Activated naive CD4-positive, alpha-beta T cell treated with Interleukin-2 at 50 U/mL for 16 hours (primary cell): ENCODE results near the gene PPP6R3.
A peak's percentile ranks its signal among the peaks of the same experiment; 100 is the strongest.

Experiments used
- DNase-seq: peaks from one replicate; pipeline ENCODE4 v3.0.0-alpha.2; 2020

Gene PPP6R3

DNA sequence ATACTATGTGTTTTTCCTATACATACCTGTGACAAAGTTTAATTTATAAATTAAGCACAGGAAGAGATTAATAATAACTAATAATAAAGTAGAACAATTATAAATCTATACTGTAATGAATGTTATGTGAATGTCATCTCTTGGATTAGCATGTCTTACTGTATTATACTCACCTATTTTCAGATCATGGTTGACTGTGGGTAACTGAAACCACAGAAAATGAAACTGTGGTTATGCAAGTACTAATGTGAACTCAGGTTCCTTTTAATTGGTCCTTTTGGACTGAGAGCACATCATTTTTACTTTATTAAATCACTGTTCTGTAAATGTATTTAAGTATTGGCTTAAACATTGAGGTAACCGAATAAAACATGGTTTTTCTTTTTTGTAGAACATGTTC lies 108.8 kb downstream of the PPP6R3 start:
- DNase-seq = no peak

DNA sequence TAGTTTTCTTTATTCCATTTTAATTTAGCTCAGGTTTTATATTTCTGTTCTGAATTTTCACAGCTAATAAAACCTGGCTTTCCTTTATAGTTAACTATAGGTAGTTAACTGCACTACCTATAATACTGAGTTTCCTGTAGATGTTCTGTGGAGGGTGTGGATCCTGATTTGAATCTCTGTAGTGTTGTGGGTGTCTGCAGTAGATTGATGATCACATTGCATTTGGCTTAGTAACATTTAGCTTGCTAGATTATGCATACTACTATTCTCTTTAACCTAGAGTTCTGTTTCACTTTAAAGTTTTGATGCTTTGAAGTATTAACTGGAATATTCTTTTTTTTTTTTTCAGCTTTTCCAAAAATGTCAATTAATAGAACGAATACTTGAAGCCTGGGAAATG lies 110.1 kb downstream of the PPP6R3 start:
- DNase-seq = no peak

DNA sequence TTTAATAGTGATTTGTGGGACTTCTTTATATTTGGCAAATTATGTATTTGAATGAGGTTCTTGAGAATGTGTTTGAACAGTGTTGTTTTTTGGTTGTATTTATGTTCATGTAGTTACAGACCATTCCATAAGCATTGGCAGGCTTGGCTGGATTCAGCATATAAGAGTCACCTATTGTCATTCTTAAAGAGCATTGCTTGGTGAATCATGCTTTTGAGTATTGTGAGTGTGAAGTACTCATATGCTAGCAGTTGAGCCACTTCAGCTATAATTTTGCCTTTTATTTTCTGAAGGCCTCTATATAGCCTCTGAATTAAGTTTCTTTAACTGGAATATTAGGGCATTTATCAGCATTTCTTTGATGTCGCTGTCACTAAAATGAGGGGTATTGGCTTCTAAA lies 113.8 kb downstream of the PPP6R3 start:
- DNase-seq = no peak

DNA sequence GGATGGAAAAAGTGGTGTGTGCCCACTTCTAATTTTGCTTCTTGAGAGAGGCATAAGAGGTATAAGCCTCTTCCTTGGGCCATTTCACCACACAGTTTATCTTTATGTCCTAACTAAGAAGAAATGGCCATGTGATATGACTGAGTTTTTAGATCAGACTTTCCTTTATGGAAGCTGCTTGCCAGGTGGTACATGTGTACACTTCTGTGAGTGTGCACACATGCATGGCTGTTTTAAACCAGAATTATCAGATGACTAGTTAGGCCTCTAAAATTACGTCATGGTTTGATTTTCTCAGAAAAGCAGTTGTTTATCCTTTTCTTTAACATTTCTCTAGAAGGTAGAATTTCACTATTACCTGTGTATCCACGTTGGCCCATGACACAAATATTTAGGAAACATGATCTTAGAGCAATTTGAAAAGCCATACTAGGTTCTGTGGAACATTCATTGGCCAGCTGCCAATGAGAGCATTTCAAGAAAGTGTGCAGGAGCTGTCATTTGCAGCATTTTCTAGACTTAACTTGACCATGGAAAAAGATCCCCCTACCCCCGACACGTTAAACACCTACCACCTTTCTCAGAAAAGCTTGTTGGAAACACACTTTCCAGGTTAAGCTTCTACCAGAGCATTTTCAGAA lies 114.6 kb downstream of the PPP6R3 start:
- DNase-seq = no peak

DNA sequence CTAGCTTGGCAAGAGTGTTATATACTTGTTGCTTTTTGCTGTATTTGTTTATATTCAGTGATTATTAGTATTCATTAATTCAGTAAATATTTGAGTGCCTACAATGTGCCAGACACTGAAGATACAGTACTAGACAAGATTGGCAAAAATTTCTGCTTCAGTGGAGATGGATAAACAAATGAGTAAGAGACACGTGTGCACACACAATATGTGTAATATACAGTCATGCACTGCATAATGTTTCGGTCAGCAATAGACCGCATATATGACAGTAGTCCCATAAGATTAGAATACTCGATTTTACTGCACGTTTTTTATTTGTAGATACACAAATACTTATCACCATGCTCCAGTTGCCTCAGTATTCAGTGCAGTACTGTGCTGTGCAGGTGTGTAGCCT lies 118.9 kb downstream of the PPP6R3 start:
- DNase-seq = no peak

DNA sequence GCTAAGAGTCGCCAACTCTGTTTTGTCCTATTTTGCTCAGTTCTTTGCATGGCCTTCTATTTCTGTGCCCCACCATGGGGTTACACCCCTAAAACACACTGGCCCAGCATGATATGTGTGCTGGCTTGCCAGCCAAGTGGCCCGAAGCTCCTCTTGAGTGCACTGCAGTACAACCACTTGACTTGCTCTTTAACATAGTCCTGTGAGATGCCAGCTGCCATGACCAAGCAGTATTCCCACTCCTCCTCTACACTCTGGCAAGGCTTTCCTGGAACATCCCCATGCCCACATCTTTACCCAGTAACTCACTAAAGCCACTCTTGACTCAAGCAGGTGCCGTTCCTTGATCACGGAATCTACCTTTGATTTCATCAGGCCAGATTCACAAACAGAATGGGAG lies 120.9 kb downstream of the PPP6R3 start:
- no peak for DNase-seq

DNA sequence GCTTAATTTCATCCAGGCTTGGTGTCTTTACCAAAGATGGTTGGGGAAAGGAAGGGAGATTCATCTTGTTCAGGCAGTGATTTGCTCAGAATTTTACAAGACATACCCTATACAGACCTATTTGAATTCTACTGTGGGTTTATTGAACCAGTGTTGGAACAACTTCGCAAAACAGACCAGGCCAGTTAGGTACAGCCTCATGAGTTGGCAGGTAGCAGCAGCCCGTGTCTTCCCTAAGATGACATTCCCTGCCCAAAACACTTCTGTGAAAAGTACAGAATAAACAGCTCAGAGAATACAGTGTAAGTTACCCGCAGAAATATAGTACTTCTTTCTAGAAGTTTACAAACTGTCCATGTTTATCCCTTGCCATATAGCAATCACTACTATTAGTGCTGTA lies 121.3 kb downstream of the PPP6R3 start:
- DNase-seq = no peak

DNA sequence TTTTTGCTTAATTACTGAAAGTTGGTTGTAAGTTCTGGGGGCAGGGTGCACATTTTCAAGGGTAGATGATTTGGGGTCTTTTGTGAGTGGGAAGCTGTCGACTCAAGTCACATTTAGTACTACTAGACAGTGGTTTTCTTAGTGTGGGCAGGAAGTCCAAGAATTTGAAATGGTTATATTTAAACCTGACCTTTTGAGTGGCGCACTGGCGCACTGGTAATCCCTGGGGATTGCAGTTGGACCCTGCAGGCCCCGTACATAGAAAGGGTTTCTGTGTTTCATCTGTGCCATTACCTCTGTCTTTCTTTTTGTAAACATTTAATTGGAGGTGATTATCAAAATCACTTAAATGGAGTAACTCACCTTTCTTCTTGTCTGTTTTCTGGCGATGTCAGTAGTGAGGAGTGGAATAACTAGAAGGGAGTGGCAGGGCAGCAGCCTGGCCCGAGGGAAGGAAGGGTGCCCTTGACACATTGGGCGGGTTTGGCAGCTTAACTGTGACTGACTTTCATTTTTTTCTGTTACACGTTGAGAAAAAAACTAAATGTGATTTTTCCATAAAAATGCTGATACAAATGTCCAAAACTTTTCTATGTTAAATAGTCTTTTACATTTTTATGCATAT lies 122.0 kb downstream of the PPP6R3 start:
- no peak for DNase-seq

DNA sequence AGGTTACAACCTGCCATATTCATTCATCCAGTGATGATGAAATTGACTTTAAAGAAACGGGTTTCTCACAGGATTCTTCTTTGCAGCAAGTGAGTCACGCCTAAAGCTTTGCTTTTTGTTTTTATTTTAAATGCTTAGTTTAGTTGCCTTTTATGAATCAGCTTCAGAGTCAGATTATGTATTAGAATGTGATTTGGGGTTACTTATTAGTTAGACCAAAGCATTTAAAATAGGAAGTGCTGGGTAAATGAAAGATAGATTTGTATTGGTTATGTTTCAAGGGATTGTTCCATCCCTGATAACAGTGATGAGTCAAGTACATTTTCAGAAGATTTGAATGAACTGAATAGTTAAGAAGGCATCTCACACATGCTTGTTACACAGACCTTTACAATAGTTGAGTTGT lies 122.5 kb downstream of the PPP6R3 start:
- DNase-seq = no peak

DNA sequence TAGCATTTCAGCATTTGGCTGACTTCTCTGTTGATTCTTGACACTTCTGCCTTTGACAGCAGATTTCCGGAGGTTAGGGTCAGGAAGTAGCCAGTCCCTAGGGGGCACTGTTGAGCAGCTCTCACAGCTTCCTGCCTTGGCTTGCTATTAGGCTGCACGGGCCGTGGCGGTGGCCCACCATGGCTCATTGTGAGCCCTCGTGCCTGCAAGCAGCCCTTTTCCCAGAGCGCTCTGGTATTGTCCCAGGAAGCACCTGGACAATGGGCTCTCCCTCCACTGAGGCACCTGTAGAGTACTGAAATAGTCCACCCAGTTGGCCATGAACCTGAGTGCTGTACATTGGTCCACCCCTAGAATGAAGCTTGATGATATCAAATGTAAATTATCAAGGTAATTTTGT lies 123.5 kb downstream of the PPP6R3 start:
- peak; percentile 55 for DNase-seq

DNA sequence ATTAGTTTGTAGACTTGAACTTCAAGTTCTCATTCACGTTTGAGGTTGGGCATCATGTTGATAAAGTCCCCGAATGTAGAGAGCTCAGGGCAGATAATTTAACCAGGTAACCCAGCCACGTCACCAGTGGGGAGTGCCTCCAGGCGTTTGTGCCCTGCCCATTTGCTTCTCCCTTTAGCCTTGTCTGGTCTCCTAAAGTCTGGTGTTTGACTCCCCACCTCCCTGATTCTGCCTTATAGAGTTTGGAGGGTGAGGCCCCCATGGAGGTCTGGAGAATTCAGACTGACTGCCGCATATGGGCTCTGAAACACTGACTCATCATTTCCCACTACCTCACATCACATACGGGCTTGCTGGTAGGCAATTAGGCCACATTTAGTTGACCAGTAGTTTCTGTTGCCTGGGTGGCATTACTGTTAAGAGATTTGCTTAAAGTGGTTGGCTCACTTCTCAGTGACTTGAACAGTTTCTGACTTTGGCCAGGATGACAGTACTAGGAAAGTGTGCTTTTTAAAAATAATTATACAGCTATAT lies 124.5 kb downstream of the PPP6R3 start:
- no peak for DNase-seq

DNA sequence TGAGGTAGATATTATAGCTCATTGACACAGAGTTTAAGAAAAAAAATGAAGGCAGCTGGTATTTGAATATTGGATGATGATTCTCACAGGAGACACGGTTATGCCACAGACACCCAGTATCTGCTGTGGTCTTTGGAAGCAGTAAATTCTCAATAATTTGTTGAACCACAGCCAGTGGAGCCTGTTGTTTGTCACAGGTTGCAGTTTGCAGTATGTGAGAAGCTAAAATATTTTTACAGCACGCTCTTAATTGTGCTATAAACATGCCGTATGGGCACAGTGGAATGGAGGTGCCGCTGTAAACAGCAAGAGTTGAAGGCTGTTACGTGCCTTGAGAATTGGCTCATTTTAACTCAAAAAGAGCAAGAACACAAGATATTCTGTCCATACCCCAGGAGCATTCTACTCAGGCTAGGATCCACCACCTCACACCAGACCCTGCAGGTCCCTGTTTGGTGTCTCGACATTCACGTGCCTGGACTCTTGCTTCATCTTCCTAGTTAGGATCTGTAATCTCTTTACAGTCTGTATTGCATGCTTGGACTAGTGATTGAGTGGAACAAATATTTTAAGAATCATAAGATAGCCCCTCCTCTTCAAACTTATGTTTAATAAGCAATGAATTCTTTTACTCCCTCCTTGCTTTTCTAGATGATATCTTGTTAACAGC lies 129.1 kb downstream of the PPP6R3 start:
- no peak for DNase-seq

DNA sequence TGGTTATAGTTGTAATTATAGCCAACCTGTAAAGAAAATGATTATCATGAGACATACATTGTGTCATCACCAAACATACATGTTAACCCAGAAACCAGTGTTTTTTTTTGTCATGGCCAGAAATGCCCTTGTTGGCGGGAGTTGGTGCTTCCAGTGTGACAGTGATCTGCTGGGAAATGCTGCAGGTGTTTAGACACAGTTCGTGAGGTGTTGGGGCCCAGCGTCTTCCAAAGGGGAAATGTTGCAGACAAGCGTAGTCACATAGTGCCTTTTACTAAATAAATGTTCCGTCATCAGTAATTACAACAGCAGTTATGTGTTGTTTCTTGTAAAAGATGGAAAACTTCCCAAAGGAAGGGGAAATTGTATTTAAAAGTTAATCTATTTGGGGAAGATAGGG lies 131.2 kb downstream of the PPP6R3 start:
- no peak for DNase-seq

DNA sequence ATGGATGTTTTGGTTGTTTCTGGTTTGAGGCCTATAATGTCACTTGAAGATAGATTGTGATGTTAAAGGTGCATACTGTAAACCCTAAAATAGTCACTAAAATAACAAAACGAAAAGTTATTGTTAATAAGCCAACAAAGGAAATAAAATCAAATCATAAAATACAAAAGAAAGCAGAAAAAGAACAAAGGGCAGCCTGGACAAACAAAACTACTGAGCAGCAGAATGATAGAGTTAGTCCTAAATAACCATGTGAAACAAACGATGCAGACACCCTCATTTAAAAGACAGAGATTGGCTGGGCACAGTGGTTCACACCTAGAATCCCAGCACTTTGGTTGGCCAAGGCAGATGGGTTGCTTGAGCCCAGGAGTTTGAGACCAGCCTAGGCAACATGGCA lies 132.9 kb downstream of the PPP6R3 start:
- no peak for DNase-seq

DNA sequence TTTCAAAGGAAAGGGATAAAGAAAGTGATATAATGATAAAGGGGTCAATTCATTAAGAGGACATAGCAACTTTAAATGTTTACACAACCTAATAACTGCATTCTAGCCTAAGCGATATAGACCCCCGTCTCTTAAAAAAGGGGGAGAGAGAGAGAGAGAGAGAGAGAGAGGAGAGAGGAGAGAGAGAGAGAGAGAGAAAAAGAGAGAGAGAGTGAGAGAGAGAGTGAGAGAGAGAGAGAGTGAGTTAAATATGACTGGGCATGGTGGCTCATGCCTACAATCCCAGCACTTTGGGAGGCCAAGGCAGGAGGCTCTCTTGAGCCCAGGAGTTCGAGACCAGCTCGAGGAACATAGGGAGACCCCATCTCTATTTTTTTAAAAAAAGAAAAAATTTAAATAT lies 133.6 kb downstream of the PPP6R3 start:
- DNase-seq = no peak

DNA sequence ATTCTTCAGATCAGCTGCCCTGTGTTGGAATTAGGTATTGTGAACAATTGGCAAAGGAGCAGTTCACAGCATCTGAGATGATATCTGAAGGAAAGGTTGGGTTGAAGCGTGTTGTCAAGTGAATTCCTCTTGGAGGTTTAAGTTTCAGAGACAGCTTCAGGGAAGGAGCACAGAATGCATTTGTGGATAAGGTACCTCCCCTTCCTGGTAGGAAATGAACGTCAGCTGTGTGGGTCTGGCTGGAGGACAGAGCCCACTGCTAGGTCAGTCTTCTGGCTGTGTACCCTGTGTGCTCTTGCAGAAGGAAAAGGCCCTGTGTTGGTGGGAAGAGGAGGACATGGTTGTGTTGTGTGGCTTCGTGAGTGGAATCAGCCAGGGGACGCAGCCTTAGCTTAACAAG lies 135.7 kb downstream of the PPP6R3 start:
- DNase-seq = no peak

DNA sequence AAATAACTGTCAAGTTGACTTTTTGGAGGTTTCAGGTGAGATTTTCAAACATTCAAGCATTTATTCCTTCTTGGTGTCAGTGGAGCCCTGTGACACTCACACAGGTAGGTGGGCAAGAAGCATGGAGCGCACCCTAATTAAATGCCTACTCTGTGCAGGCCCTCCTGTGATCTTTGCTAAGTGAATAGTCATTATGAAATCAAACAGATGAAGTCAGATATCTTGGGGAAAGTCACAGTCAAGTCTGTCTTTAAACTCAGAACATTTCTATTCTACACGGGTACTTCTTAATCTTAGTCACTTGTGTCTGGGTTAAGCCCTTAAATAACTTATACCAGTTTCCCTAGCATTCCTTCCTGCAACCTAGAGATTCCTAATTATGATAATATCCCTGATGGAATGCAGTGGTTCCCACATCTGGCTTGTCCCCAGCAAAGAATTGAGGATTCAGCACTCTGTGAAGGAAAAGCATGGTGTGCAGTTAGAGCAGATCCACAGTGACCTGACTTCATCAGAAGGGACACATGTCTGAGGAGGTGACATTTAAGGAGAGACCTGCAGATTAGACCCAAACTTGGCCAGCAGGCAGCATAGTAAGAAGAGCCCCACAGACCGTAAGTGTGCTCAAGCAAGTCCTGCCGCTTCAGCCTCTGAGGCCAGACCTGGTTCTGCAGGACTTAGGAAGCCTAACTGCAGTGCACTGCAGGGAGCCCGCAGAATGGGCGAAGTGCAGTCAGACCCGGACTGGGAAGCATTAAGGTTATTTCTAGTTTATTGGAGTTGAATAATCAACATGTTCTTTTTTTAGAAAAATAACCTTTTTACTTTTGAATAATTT lies 138.5 kb downstream of the PPP6R3 start:
- no peak for DNase-seq

DNA sequence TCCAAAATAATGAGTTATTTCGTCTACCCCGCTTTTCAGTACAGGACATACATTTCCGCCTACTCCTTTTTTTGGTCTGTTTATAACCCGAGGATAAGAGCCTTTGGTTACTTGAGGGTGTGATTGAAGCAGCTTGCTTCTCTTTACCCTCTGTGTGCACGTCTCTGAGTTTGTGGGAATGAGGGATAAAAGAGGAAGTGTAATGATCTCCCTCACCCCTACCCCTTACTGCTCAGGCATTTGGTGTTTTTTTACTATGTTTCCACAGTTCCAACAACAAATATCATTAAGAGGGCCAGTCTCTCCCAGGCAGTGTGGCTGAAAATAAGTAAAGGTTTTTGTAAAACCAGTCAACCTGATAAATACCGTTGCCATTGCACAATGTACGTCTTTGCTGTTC lies 140.6 kb downstream of the PPP6R3 start:
- DNase-seq = no peak

DNA sequence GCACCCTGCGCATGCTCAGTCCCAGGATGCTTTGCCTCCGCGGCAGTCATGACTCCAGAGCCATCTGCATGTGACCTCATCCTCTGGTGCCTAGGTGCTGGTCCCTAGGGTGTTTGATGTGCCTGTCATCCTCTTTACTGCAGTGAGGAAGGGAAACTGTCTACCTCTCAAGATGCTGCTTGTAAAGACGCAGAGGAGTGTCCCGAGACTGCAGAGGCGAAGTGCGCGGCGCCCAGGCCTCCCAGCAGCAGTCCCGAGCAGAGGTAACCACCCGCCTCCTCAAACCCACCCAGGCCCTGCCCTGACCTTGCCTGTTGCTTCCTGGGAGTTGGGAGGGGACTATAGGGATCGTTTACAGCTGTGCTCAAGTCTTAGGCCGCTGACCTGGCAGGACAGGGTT lies 149.2 kb downstream of the PPP6R3 start:
- DNase-seq = no peak

DNA sequence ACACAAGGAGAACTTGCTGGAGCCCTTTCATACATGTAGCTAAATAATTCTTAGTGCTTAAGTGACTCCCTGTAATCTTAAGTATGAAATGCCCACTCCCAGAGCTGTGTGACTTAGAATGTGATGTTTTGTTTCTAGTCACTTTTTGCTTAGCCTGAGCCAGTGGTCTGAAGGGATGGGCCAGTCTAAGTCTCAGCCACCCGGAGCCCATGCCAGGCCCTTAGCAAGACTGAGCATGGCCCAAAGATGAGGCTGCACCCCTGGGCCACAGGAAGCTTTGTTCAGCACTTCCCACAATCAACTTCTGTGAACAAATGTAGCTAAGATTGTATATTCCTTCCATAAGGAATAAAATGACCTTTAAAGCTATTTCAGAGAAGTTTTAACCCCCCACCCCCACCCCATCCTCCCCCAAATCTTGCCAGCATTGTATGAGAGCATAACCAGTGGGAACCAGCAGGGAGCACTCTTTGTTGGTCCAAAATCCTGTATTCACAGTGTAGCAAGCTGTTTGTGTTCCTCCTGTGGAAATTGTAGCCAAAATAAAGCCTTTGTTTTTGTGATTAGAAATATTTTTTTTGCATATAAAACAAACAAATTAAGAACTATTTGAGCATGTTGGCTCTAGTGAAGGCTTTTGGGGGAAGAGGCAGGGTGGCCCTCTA lies 150.0 kb downstream of the PPP6R3 start:
- no peak for DNase-seq

DNA sequence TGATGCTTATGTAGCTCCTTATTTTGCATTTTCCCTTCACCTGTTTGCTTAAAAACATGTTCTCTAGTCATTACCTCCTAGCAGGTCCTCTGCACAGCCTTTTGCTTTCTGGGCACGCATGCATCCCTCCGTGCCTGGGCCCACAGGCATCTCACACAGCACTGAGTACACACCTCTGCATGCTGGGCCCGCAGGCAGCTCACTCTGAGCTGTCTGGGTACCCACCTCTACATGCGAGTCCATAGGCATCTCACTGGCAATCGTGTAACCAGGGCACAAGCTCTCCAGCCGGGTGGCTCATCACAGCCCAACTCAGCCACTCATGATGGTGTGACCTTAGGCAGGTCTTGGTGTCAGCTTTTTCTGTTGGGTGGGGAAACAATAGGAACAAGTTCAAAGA lies 155.1 kb downstream of the PPP6R3 start:
- no peak for DNase-seq

DNA sequence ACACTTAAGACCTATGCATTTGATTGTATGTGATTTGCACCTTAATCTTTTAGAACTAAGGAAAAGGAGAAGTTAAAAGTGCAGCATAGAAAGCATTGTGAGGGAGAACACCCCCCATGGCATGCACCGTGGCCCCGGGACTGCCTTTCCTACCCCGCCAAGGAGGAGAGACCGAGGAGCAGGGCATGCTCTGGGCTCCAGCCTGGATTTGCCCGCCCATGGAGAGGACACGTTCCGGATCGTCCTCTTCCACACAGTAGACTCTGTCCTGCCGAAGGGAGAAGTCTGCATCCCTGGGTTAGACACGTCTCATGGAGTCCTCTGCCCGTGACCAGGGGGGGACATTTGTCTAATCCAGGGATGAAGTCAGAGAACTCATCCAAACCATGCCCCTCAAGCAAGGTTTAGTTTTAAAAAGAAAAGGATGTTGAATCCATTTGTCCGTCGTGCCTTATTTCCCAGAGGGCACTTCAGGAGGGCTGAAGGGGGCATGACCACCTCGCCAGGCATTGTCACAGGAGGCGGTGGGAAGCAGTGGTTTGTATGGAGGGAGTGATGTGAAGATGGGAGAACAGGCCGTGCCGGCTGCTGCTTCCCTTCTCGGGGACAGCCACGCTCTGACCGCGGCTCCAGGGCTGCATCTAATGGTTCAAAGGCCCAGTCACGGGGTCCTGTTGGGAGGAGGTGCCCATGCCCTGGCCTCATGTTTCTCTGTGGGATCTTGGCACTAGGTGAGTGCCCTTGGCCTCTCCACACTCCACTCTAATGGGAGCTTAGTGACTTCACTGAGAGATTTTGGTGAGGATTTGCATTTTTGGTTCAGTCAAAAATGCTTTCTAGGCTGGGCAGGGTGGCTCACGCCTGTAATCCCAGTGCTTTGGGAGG lies 157.6 kb downstream of the PPP6R3 start:
- DNase-seq = no peak
